ENCODE measurements around the gene ACTR10.

The ACTR10 gene

DNA sequence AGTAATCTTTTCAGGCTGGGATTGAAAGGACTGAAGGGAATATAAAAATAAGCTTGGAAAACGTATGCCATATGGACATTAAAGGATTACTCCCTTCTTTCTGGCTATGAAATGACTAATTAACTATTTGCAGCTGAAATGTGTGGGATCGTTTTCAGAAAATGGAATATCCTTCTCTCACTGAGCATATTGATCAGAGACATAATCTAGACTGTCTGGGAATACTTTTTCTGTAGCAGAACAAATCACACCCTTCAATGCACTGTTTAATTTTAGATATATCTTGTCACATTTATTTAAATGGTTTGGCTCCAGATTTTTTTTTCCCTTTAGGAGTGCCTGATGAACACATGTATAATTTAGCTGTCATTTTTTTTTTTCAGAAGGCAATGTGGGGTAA is 10.8 kb upstream of the ACTR10 start:
- no CpG with 5 or more reads among the region's 2 CpGs for WGBS
- H3K14ac ChIP-seq (ENCODE audit: low read length in 2 of 2), result no peak overlapping the region
- no peak overlapping the region for H3K4ac ChIP-seq (ENCODE audit: low read depth in 1 of 2, low read length in 2 of 2)
- no peak overlapping the region for H2AK5ac ChIP-seq (ENCODE audit: low read length, severe bottlenecking)
- peaks cover 0 to 4% of the 10 kb centered on the region in 2 experiments for H3K27me3 ChIP-seq (ENCODE audit: control insufficient read depth in 1 of 2, insufficient read depth in 1 of 2, low read length in 2 of 2)
- H2BK5ac ChIP-seq (ENCODE audit: low read depth, low read length, poor library complexity, severe bottlenecking), result no peak overlapping the region
- H3K36me3 ChIP-seq (ENCODE audit: control insufficient read depth in 1 of 2, insufficient read depth in 2 of 2, low read depth in 1 of 2, low read length in 2 of 2), result no peaks in the 10 kb centered on the region
- no peak overlapping the region for H3K4me2 ChIP-seq (ENCODE audit: low read length, poor library complexity, severe bottlenecking)
- no peaks in the 10 kb centered on the region for H3K4me1 ChIP-seq (ENCODE audit: control insufficient read depth, insufficient read depth, low read depth, low read length)
- H4K91ac ChIP-seq (ENCODE audit: low read length), result no peak overlapping the region
- no peak overlapping the region for H3K4me3 ChIP-seq (ENCODE audit: insufficient read depth in 1 of 2, low read depth in 1 of 2, low read length in 2 of 2)
- no peak overlapping the region for H2BK120ac ChIP-seq (ENCODE audit: low read depth, low read length)
- H3K79me1 ChIP-seq (replicated peaks; ENCODE audit: low read length, poor library complexity, severe bottlenecking), result no peaks in the 10 kb centered on the region
- H3K23ac ChIP-seq (ENCODE audit: low read length in 2 of 2), result no peak overlapping the region
- no peak overlapping the region for H2BK12ac ChIP-seq (ENCODE audit: low read length in 2 of 2)
- H3K18ac ChIP-seq (ENCODE audit: low read depth in 1 of 2, low read length in 2 of 2), result no peak overlapping the region
- H3K9me3 ChIP-seq (ENCODE audit: control insufficient read depth, low read length), result no peaks in the 10 kb centered on the region
- no peak for DNase-seq
- no peak overlapping the region for H2BK15ac ChIP-seq (ENCODE audit: low read depth, poor library complexity, severe bottlenecking)
- no peak overlapping the region for H3K9ac ChIP-seq (ENCODE audit: low read length)
- no peak overlapping the region for H3K27ac ChIP-seq (ENCODE audit: low read length, poor library complexity, severe bottlenecking)
- H2AFZ ChIP-seq (ENCODE audit: low read depth, low read length), result no peak overlapping the region
- H4K8ac ChIP-seq (ENCODE audit: low read length), result no peak overlapping the region

DNA sequence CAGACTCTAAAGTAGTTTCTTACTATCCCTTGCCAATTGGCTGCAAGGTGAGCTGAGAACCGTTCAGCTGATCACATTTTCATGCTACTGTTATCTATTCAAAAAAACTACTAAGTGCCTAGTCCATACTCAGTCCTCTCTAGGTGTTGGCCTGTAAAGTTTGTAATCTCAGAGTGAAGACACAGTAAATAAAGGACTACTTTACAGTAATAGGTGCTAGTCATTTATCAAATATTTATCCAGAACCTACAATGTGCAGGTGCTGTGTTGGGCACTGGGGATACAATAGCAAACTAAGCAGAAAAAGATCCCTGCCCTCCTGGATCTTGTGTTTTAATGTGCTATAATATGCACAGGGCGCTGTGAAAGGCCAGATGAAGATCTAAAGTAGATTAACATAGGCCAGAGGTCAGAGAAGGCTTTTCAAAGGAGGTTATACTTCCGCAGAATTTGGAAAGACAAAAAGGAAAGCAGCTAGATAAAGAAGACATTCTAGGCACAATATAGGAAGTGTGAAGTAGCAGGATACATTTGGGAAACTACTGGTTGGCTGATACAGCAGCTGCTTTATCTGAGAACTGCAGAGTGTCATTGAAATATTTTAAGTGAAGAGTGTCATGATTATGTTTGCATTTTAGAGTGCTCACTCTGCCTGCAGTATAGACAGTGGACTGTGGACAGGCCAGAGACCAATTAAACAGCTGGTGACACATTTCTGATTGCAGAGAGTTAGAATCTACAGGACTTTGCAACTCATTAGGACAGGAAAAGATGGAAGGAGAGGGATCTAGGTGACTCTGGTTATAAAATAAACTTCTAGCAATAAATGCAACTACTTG is 8.0 kb upstream of the ACTR10 start:
- Histone ChIP-seq H3K79me1 (replicated peaks; ENCODE audit: low read length, poor library complexity, severe bottlenecking) (no peaks in the 10 kb centered on the region), H3K27me3 (ENCODE audit: control insufficient read depth in 1 of 2, insufficient read depth in 1 of 2, low read length in 2 of 2) (peaks cover 0 to 4% of the 10 kb centered on the region in 2 experiments), H3K36me3 (ENCODE audit: control insufficient read depth in 1 of 2, insufficient read depth in 2 of 2, low read depth in 1 of 2, low read length in 2 of 2) (no peaks in the 10 kb centered on the region), H3K9ac (ENCODE audit: low read length) (no peak overlapping the region), H3K9me3 (ENCODE audit: control insufficient read depth, low read length) (no peaks in the 10 kb centered on the region), H2BK15ac (ENCODE audit: low read depth, poor library complexity, severe bottlenecking) (no peak overlapping the region), H2BK120ac (ENCODE audit: low read depth, low read length) (no peak overlapping the region), H3K27ac (ENCODE audit: low read length, poor library complexity, severe bottlenecking) (no peak overlapping the region), H3K4ac (ENCODE audit: low read depth in 1 of 2, low read length in 2 of 2) (no peak overlapping the region), H3K14ac (ENCODE audit: low read length in 2 of 2) (no peak overlapping the region), H3K4me3 (ENCODE audit: insufficient read depth in 1 of 2, low read depth in 1 of 2, low read length in 2 of 2) (no peak overlapping the region), H2BK12ac (ENCODE audit: low read length in 2 of 2) (no peak overlapping the region), H3K4me1 (ENCODE audit: control insufficient read depth, insufficient read depth, low read depth, low read length) (no peaks in the 10 kb centered on the region), H3K23ac (ENCODE audit: low read length in 2 of 2) (no peak overlapping the region), H4K8ac (ENCODE audit: low read length) (no peak overlapping the region), H4K91ac (ENCODE audit: low read length) (no peak overlapping the region), H3K4me2 (ENCODE audit: low read length, poor library complexity, severe bottlenecking) (no peak overlapping the region), H2AK5ac (ENCODE audit: low read length, severe bottlenecking) (no peak overlapping the region), H2BK5ac (ENCODE audit: low read depth, low read length, poor library complexity, severe bottlenecking) (no peak overlapping the region), H3K18ac (ENCODE audit: low read depth in 1 of 2, low read length in 2 of 2) (no peak overlapping the region), H2AFZ (ENCODE audit: low read depth, low read length) (no peak overlapping the region)
- no peak for DNase-seq
- WGBS, result 81% methylated on average over 3 of the region's 3 CpGs

DNA sequence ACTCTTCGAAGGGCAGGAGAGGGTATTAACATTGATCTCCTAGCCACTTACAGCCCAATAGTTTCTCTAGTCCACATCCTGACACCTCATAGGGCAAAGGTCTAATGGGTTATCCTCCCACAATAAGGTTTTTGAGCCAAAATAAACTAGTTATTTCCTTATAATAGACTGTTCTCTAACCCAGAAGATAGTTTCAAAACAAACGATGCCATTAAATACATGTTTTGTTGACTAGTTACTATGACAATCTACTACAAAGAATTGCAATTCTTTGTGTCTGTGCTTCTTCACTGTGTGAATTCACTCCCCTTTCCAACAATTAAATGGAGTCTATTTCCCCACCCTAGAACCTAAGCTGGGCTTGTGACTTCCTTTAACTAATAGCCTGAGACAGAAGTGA is 6.4 kb upstream of the ACTR10 start:
- DNase-seq, result peak; percentile 17
- peak overlapping the region; percentile 50 for H3K9ac ChIP-seq (ENCODE audit: low read length)
- H2BK120ac ChIP-seq (ENCODE audit: low read depth, low read length), result no peak overlapping the region
- no peak overlapping the region for H4K8ac ChIP-seq (ENCODE audit: low read length)
- H2AK5ac ChIP-seq (ENCODE audit: low read length, severe bottlenecking), result no peak overlapping the region
- no peak overlapping the region for H2BK12ac ChIP-seq (ENCODE audit: low read length in 2 of 2)
- H3K36me3 ChIP-seq (ENCODE audit: control insufficient read depth in 1 of 2, insufficient read depth in 2 of 2, low read depth in 1 of 2, low read length in 2 of 2), result no peaks in the 10 kb centered on the region
- H3K4ac ChIP-seq (ENCODE audit: low read depth in 1 of 2, low read length in 2 of 2), result no peak overlapping the region
- no peak overlapping the region for H2AFZ ChIP-seq (ENCODE audit: low read depth, low read length)
- no peaks in the 10 kb centered on the region for H3K9me3 ChIP-seq (ENCODE audit: control insufficient read depth, low read length)
- no peak overlapping the region for H2BK15ac ChIP-seq (ENCODE audit: low read depth, poor library complexity, severe bottlenecking)
- H3K4me1 ChIP-seq (ENCODE audit: control insufficient read depth, insufficient read depth, low read depth, low read length), result no peaks in the 10 kb centered on the region
- H3K14ac ChIP-seq (ENCODE audit: low read length in 2 of 2), result no peak overlapping the region
- no peak overlapping the region for H3K27ac ChIP-seq (ENCODE audit: low read length, poor library complexity, severe bottlenecking)
- H4K91ac ChIP-seq (ENCODE audit: low read length), result no peak overlapping the region
- no peaks in the 10 kb centered on the region for H3K79me1 ChIP-seq (replicated peaks; ENCODE audit: low read length, poor library complexity, severe bottlenecking)
- H3K18ac ChIP-seq (ENCODE audit: low read depth in 1 of 2, low read length in 2 of 2), result no peak overlapping the region
- no peak overlapping the region for H2BK5ac ChIP-seq (ENCODE audit: low read depth, low read length, poor library complexity, severe bottlenecking)
- peaks cover 0 to 4% of the 10 kb centered on the region in 2 experiments for H3K27me3 ChIP-seq (ENCODE audit: control insufficient read depth in 1 of 2, insufficient read depth in 1 of 2, low read length in 2 of 2)
- H3K23ac ChIP-seq (ENCODE audit: low read length in 2 of 2), result no peak overlapping the region
- WGBS, result 73% methylated on average over 2 of the region's 2 CpGs
- no peak overlapping the region for H3K4me3 ChIP-seq (ENCODE audit: insufficient read depth in 1 of 2, low read depth in 1 of 2, low read length in 2 of 2)
- no peak overlapping the region for H3K4me2 ChIP-seq (ENCODE audit: low read length, poor library complexity, severe bottlenecking)

DNA sequence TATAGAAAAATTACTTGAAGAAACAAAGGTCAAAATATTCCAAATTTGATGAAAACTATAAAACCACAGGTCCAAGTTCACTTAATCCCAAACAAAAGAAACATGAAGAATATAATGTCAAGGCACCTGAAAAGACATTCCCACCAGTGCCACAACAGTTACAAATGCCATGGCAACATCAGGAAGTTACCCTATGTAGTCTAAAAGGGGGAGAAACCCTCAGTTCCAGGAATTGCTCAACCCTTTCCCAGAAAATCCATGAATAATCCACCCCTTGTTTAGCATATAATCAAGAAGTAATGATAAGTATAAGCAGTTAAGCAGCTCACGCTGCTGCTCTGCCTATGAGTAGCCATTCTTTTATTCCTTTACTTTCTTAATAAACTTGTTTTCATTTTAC is 3.8 kb upstream of the ACTR10 start:
- Histone ChIP-seq H3K27ac (ENCODE audit: low read length, poor library complexity, severe bottlenecking) (no peak overlapping the region), H2AFZ (ENCODE audit: low read depth, low read length) (no peak overlapping the region), H3K4ac (ENCODE audit: low read depth in 1 of 2, low read length in 2 of 2) (no peak overlapping the region), H3K4me3 (ENCODE audit: insufficient read depth in 1 of 2, low read depth in 1 of 2, low read length in 2 of 2) (no peak overlapping the region), H2BK15ac (ENCODE audit: low read depth, poor library complexity, severe bottlenecking) (no peak overlapping the region), H3K9ac (ENCODE audit: low read length) (no peak overlapping the region), H3K9me3 (ENCODE audit: control insufficient read depth, low read length) (no peaks in the 10 kb centered on the region), H2BK120ac (ENCODE audit: low read depth, low read length) (no peak overlapping the region), H3K27me3 (ENCODE audit: control insufficient read depth in 1 of 2, insufficient read depth in 1 of 2, low read length in 2 of 2) (peaks cover 0 to 4% of the 10 kb centered on the region in 2 experiments), H3K4me2 (ENCODE audit: low read length, poor library complexity, severe bottlenecking) (no peak overlapping the region), H3K79me1 (replicated peaks; ENCODE audit: low read length, poor library complexity, severe bottlenecking) (no peaks in the 10 kb centered on the region), H2AK5ac (ENCODE audit: low read length, severe bottlenecking) (no peak overlapping the region), H4K8ac (ENCODE audit: low read length) (no peak overlapping the region), H2BK12ac (ENCODE audit: low read length in 2 of 2) (no peak overlapping the region), H3K4me1 (ENCODE audit: control insufficient read depth, insufficient read depth, low read depth, low read length) (no peaks in the 10 kb centered on the region), H3K14ac (ENCODE audit: low read length in 2 of 2) (no peak overlapping the region), H4K91ac (ENCODE audit: low read length) (no peak overlapping the region), H3K36me3 (ENCODE audit: control insufficient read depth in 1 of 2, insufficient read depth in 2 of 2, low read depth in 1 of 2, low read length in 2 of 2) (no peaks in the 10 kb centered on the region), H3K18ac (ENCODE audit: low read depth in 1 of 2, low read length in 2 of 2) (no peak overlapping the region), H2BK5ac (ENCODE audit: low read depth, low read length, poor library complexity, severe bottlenecking) (no peak overlapping the region), H3K23ac (ENCODE audit: low read length in 2 of 2) (no peak overlapping the region)
- WGBS, result 100% methylated on average over 1 of the region's 1 CpG
- no peak for DNase-seq
